Stimulated activated CD4-positive, alpha-beta T cell treated with anti-CD3 and anti-CD28 coated beads, Interleukin-2, amount 100 ng/mL, for 48 hours (primary cell): ENCODE data around the gene IRX4.
"Not testable (repeated sequence)": the region's sequence is repeated elsewhere in the genome, so short reads cannot be mapped to it uniquely, and the experiment has no call there.

Experiments
- DNase-seq, 2 donors: peaks; one replicate each; pipeline ENCODE4 v3.0.0-alpha.2; 2020

The IRX4 gene

GRCh38 chr5:1856596-1857255 is 26.0 kb downstream of the IRX4 start:
- DNase-seq: no peak

- no peak for DNase-seq
Measured at GRCh38 chr5:1855596-1855995, 27.1 kb downstream of the IRX4 start.

GRCh38 chr5:1855075-1855474 is 27.6 kb downstream of the IRX4 start:
- DNase-seq: no peak

- no peak for DNase-seq
Measured at GRCh38 chr5:1853531-1853930, 29.2 kb downstream of the IRX4 start.

GRCh38 chr5:1852324-1852947 is 30.3 kb downstream of the IRX4 start:
- DNase-seq: no peak

GRCh38 chr5:1851290-1851934 is 31.3 kb downstream of the IRX4 start:
- no peak for DNase-seq

- no peak for DNase-seq
Measured at GRCh38 chr5:1850324-1851154, 32.2 kb downstream of the IRX4 start.

- DNase-seq: no peak
Measured at GRCh38 chr5:1847611-1848010, 35.1 kb downstream of the IRX4 start.

GRCh38 chr5:1847056-1847455 is 35.7 kb downstream of the IRX4 start:
- no peak for DNase-seq

- DNase-seq: no peak
Measured at GRCh38 chr5:1846583-1846982, 36.1 kb downstream of the IRX4 start.

GRCh38 chr5:1845696-1846095 is 37.0 kb downstream of the IRX4 start:
- no peak for DNase-seq

GRCh38 chr5:1844708-1845436 is 37.9 kb downstream of the IRX4 start:
- DNase-seq: no peak

- DNase-seq: not testable (repeated sequence)
Measured at GRCh38 chr5:1843761-1844160, 39.0 kb downstream of the IRX4 start.

GRCh38 chr5:1842004-1842819 is 40.5 kb downstream of the IRX4 start:
- DNase-seq: no peak

- DNase-seq: no peak
Measured at GRCh38 chr5:1840741-1841521, 41.8 kb downstream of the IRX4 start.

GRCh38 chr5:1840071-1840547 is 42.6 kb downstream of the IRX4 start:
- no peak for DNase-seq

GRCh38 chr5:1838013-1838412 is 44.7 kb downstream of the IRX4 start:
- no peak for DNase-seq

- no peak for DNase-seq
Measured at GRCh38 chr5:1836891-1837880, 45.5 kb downstream of the IRX4 start.

GRCh38 chr5:1836176-1836890 is 46.4 kb downstream of the IRX4 start:
- DNase-seq: no peak
